WTC11 (cell line): ENCODE data around the gene HTR4. TPM values are rescaled to one million over a fixed set of nuclear protein-coding genes. Genes with fewer than 3 reads are reported as not detected.

Source experiments
- ATAC-seq: fragments of 200-7000 bp; cut with Tn5 transposase; 2 replicates; pipeline ENCODE4 v1.10.0; 2021; ENCODE audit warnings: mild to moderate bottlenecking, moderate library complexity
- CTCF ChIA-PET: fragments of 300-600 bp; sonication (Branson Sonifier 250); formaldehyde crosslinking; loops from one replicate; lab custom pipeline; 2021; ENCODE audit warnings: antibody characterized with exemption; lab: Charles Lee
- POLR2A ChIA-PET: fragments of 350-600 bp; sonication (Branson Sonifier 250); formaldehyde crosslinking; loops from one replicate; lab custom pipeline; 2021; ENCODE audit warnings: antibody characterized with exemption; lab: Charles Lee
- DNase-seq: peaks from one replicate; pipeline ENCODE4 v3.0.0; 2021; ENCODE audit warnings: low spot score
- H3K27ac Mint-ChIP-seq: 2 replicates; pipeline ENCODE4 v1.8.0; 2021; ENCODE audit warnings: mixed read lengths
- H3K27me3 Mint-ChIP-seq: 2 replicates; pipeline ENCODE4 v1.8.0; 2021; ENCODE audit warnings: low read depth, mild to moderate bottlenecking, moderate library complexity, mixed read lengths
- H3K36me3 Mint-ChIP-seq: 2 replicates; pipeline ENCODE4 v1.8.0; 2021; ENCODE audit warnings: mixed read lengths
- H3K4me1 Mint-ChIP-seq: 2 replicates; pipeline ENCODE4 v1.8.0; 2022; ENCODE audit warnings: mixed read lengths
- H3K4me3 Mint-ChIP-seq: 2 replicates; pipeline ENCODE4 v1.8.0; 2021; ENCODE audit warnings: mild to moderate bottlenecking, moderate library complexity, mixed read lengths
- H3K9me3 Mint-ChIP-seq: 2 replicates; pipeline ENCODE4 v1.8.0; 2021; ENCODE audit warnings: mixed read lengths
- ATF2 ChIP-seq: sonication (generic); formaldehyde crosslinking; IDR thresholded peaks from 2 replicates; pipeline ENCODE4 v1.8.1; 2022; ENCODE audit warnings: low read depth, missing genetic modification reagents, borderline replicate concordance
- ELF4 ChIP-seq: sonication (generic); formaldehyde crosslinking; IDR thresholded peaks from 2 replicates; pipeline ENCODE4 v1.8.1; 2022; ENCODE audit warnings: low read depth, mild to moderate bottlenecking, moderate library complexity, missing genetic modification reagents
- GTF2I ChIP-seq: fragments of 250-450 bp; sonication (Bioruptor Pico); conservative IDR thresholded peaks from 2 replicates; pipeline ENCODE4 v1.4.0; 2021; ENCODE audit warnings: mild to moderate bottlenecking
- HMGXB4 ChIP-seq: sonication (generic); formaldehyde crosslinking; IDR thresholded peaks from 2 replicates; pipeline ENCODE4 v1.8.1; 2023; ENCODE audit warnings: mild to moderate bottlenecking, moderate library complexity, missing genetic modification reagents
- NFATC4 ChIP-seq: fragments of 250-450 bp; sonication (Bioruptor Pico); IDR thresholded peaks from 2 replicates; pipeline ENCODE4 v1.9.0; 2021; ENCODE audit warnings: mild to moderate bottlenecking
- TEAD4 ChIP-seq: sonication (generic); formaldehyde crosslinking; IDR thresholded peaks from 2 replicates; pipeline ENCODE4 v1.8.0; 2022; ENCODE audit warnings: mild to moderate bottlenecking, missing genetic modification reagents
- ZNF121 ChIP-seq: sonication (generic); formaldehyde crosslinking; IDR thresholded peaks from 2 replicates; pipeline ENCODE4 v1.8.0; 2023; ENCODE audit warnings: missing genetic modification reagents
- ZNF396 ChIP-seq: fragments of 250-450 bp; sonication (Bioruptor Pico); IDR thresholded peaks from 2 replicates; pipeline ENCODE4 v1.8.0; 2021; ENCODE audit warnings: mild to moderate bottlenecking, moderate library complexity, borderline replicate concordance
- total RNA-seq: library from RNA; stranded (reverse); gene quantifications from 3 replicates; pipeline ENCODE4 v1.2.3, GENCODE V29; 2021
- TF ChIP-seq, protein P1 (sequence below): fragments of 200-600 bp; IDR thresholded peaks from 2 replicates; pipeline ENCODE4 v1.8.0; 2022; ENCODE audit warnings: antibody characterized with exemption
- TF ChIP-seq, protein P2 (sequence below): sonication (generic); formaldehyde crosslinking; IDR thresholded peaks from 2 replicates; pipeline ENCODE4 v1.8.0; 2022; ENCODE audit warnings: missing genetic modification reagents
- TF ChIP-seq, protein P3 (sequence below): sonication (generic); formaldehyde crosslinking; IDR thresholded peaks from 2 replicates; pipeline ENCODE4 v1.8.1; 2022; ENCODE audit warnings: low read depth, mild to moderate bottlenecking, moderate library complexity, missing genetic modification reagents, borderline replicate concordance
- TF ChIP-seq, protein P4 (sequence below): fragments of 250-450 bp; sonication (Bioruptor Pico); IDR thresholded peaks from 2 replicates; pipeline ENCODE4 v1.9.0; 2021; ENCODE audit warnings: mild to moderate bottlenecking, borderline replicate concordance
- TF ChIP-seq, protein P5 (sequence below): sonication (generic); formaldehyde crosslinking; IDR thresholded peaks from 2 replicates; pipeline ENCODE4 v1.8.0; 2023; ENCODE audit warnings: mild to moderate bottlenecking, missing genetic modification reagents

The HTR4 gene
- total RNA-seq, 1 experiment from 2014 or later, result not detected

DNA sequence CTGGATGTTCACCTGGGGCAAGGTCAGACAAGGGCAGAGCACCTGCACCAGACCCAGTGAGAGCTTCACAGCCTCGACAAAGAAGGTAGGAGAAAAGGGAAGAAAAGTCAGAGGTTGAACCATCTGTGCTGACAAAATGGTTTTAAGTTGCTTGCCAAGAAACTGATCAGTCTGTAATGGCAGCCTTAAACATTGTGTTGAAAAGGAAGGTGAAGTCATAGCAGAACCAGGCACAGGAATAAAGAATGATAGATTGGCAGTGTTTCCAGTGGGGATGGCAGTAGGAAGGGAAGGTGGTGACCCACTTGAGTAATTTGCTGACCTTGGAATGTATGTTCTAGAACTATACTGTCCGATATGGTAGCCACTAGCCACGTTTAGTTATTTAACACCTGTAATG lies 34.2 kb downstream of the HTR4 start (continued):
- TF ChIP-seq, protein P1, sequence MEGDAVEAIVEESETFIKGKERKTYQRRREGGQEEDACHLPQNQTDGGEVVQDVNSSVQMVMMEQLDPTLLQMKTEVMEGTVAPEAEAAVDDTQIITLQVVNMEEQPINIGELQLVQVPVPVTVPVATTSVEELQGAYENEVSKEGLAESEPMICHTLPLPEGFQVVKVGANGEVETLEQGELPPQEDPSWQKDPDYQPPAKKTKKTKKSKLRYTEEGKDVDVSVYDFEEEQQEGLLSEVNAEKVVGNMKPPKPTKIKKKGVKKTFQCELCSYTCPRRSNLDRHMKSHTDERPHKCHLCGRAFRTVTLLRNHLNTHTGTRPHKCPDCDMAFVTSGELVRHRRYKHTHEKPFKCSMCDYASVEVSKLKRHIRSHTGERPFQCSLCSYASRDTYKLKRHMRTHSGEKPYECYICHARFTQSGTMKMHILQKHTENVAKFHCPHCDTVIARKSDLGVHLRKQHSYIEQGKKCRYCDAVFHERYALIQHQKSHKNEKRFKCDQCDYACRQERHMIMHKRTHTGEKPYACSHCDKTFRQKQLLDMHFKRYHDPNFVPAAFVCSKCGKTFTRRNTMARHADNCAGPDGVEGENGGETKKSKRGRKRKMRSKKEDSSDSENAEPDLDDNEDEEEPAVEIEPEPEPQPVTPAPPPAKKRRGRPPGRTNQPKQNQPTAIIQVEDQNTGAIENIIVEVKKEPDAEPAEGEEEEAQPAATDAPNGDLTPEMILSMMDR, result no peak
- no peak for TF ChIP-seq HMGXB4 (CRISPR knock-in tag)
- no peak for TF ChIP-seq TEAD4
- TF ChIP-seq, protein P2, sequence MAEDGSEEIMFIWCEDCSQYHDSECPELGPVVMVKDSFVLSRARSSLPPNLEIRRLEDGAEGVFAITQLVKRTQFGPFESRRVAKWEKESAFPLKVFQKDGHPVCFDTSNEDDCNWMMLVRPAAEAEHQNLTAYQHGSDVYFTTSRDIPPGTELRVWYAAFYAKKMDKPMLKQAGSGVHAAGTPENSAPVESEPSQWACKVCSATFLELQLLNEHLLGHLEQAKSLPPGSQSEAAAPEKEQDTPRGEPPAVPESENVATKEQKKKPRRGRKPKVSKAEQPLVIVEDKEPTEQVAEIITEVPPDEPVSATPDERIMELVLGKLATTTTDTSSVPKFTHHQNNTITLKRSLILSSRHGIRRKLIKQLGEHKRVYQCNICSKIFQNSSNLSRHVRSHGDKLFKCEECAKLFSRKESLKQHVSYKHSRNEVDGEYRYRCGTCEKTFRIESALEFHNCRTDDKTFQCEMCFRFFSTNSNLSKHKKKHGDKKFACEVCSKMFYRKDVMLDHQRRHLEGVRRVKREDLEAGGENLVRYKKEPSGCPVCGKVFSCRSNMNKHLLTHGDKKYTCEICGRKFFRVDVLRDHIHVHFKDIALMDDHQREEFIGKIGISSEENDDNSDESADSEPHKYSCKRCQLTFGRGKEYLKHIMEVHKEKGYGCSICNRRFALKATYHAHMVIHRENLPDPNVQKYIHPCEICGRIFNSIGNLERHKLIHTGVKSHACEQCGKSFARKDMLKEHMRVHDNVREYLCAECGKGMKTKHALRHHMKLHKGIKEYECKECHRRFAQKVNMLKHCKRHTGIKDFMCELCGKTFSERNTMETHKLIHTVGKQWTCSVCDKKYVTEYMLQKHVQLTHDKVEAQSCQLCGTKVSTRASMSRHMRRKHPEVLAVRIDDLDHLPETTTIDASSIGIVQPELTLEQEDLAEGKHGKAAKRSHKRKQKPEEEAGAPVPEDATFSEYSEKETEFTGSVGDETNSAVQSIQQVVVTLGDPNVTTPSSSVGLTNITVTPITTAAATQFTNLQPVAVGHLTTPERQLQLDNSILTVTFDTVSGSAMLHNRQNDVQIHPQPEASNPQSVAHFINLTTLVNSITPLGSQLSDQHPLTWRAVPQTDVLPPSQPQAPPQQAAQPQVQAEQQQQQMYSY (CRISPR knock-in tag), result no peak
- TF ChIP-seq, protein P3, sequence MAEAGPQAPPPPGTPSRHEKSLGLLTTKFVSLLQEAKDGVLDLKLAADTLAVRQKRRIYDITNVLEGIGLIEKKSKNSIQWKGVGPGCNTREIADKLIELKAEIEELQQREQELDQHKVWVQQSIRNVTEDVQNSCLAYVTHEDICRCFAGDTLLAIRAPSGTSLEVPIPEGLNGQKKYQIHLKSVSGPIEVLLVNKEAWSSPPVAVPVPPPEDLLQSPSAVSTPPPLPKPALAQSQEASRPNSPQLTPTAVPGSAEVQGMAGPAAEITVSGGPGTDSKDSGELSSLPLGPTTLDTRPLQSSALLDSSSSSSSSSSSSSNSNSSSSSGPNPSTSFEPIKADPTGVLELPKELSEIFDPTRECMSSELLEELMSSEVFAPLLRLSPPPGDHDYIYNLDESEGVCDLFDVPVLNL (CRISPR knock-in tag), result no peak

GRCh38 chr5:148619484-148619883 lies 34.8 kb downstream of the HTR4 start:
- no peak overlapping the region for H3K27ac Mint-ChIP-seq
- H3K4me1 Mint-ChIP-seq, result no peaks in the 10 kb centered on the region
- no peak for TF ChIP-seq ATF2 (CRISPR knock-in tag)
- TF ChIP-seq, protein P4, sequence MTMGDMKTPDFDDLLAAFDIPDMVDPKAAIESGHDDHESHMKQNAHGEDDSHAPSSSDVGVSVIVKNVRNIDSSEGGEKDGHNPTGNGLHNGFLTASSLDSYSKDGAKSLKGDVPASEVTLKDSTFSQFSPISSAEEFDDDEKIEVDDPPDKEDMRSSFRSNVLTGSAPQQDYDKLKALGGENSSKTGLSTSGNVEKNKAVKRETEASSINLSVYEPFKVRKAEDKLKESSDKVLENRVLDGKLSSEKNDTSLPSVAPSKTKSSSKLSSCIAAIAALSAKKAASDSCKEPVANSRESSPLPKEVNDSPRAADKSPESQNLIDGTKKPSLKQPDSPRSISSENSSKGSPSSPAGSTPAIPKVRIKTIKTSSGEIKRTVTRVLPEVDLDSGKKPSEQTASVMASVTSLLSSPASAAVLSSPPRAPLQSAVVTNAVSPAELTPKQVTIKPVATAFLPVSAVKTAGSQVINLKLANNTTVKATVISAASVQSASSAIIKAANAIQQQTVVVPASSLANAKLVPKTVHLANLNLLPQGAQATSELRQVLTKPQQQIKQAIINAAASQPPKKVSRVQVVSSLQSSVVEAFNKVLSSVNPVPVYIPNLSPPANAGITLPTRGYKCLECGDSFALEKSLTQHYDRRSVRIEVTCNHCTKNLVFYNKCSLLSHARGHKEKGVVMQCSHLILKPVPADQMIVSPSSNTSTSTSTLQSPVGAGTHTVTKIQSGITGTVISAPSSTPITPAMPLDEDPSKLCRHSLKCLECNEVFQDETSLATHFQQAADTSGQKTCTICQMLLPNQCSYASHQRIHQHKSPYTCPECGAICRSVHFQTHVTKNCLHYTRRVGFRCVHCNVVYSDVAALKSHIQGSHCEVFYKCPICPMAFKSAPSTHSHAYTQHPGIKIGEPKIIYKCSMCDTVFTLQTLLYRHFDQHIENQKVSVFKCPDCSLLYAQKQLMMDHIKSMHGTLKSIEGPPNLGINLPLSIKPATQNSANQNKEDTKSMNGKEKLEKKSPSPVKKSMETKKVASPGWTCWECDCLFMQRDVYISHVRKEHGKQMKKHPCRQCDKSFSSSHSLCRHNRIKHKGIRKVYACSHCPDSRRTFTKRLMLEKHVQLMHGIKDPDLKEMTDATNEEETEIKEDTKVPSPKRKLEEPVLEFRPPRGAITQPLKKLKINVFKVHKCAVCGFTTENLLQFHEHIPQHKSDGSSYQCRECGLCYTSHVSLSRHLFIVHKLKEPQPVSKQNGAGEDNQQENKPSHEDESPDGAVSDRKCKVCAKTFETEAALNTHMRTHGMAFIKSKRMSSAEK (CRISPR knock-in tag), result no peak
- no peak for TF ChIP-seq GTF2I
- TF ChIP-seq TEAD4, result no peak
- no peak for TF ChIP-seq NFATC4
- TF ChIP-seq, protein P5, sequence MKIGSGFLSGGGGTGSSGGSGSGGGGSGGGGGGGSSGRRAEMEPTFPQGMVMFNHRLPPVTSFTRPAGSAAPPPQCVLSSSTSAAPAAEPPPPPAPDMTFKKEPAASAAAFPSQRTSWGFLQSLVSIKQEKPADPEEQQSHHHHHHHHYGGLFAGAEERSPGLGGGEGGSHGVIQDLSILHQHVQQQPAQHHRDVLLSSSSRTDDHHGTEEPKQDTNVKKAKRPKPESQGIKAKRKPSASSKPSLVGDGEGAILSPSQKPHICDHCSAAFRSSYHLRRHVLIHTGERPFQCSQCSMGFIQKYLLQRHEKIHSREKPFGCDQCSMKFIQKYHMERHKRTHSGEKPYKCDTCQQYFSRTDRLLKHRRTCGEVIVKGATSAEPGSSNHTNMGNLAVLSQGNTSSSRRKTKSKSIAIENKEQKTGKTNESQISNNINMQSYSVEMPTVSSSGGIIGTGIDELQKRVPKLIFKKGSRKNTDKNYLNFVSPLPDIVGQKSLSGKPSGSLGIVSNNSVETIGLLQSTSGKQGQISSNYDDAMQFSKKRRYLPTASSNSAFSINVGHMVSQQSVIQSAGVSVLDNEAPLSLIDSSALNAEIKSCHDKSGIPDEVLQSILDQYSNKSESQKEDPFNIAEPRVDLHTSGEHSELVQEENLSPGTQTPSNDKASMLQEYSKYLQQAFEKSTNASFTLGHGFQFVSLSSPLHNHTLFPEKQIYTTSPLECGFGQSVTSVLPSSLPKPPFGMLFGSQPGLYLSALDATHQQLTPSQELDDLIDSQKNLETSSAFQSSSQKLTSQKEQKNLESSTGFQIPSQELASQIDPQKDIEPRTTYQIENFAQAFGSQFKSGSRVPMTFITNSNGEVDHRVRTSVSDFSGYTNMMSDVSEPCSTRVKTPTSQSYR (CRISPR knock-in tag), result no peak
- no peak for TF ChIP-seq ELF4 (CRISPR knock-in tag)
- TF ChIP-seq ZNF121 (CRISPR knock-in tag), result no peak
- no peak for TF ChIP-seq ZNF396
- no peaks in the 10 kb centered on the region for H3K36me3 Mint-ChIP-seq
- H3K9me3 Mint-ChIP-seq, result no peaks in the 10 kb centered on the region
- no peak for ATAC-seq
- CTCF ChIA-PET, result interaction anchor here (0.9 kb wide), 1 partner anchor 111 kb away, joined by 3 read pairs; no protein-coding TSS in a partner anchor
- H3K27me3 Mint-ChIP-seq, result no peaks in the 10 kb centered on the region
- POLR2A ChIA-PET, result no interaction called here
- H3K4me3 Mint-ChIP-seq, result no peak overlapping the region
- no peak for DNase-seq
